H9 (cell line): ENCODE results near the gene DDX24. TPM values are rescaled to one million over a fixed set of nuclear protein-coding genes. Genes with fewer than 3 reads are reported as not detected.

ENCODE experiments used
- DNase-seq: peaks from one replicate; pipeline ENCODE4 v3.0.0-alpha.2; 2017
- H2AFZ ChIP-seq: one replicate; pipeline ENCODE4 v1.6.1; 2013; ENCODE audit warnings: mild to moderate bottlenecking, low read length, control low read depth, moderate library complexity
- H2AK5ac ChIP-seq: 2 replicates; pipeline ENCODE4 v1.6.1; 2013; ENCODE audit warnings: low read length, control low read depth, mixed read lengths; ENCODE audit not compliant: insufficient read length
- H2BK120ac ChIP-seq: one replicate; pipeline ENCODE4 v1.6.1; 2013; ENCODE audit warnings: low read depth, mild to moderate bottlenecking, low read length, control low read depth, inconsistent platforms; ENCODE audit not compliant: poor library complexity, severe bottlenecking
- H2BK12ac ChIP-seq: 2 replicates; pipeline ENCODE4 v1.6.1; 2013; ENCODE audit warnings: low read length, control low read depth, mixed read lengths, low read depth; ENCODE audit not compliant: insufficient read length
- H2BK15ac ChIP-seq: 2 replicates; pipeline ENCODE4 v1.6.1; 2013; ENCODE audit warnings: low read depth, low read length, control low read depth
- H2BK20ac ChIP-seq: one replicate; pipeline ENCODE4 v1.6.1; 2013; ENCODE audit warnings: low read depth, mild to moderate bottlenecking, low read length, control low read depth, inconsistent platforms; ENCODE audit not compliant: poor library complexity, severe bottlenecking
- H2BK5ac ChIP-seq: 2 replicates; pipeline ENCODE4 v1.6.1; 2013; ENCODE audit warnings: low read length, control low read depth, mixed read lengths; ENCODE audit not compliant: insufficient read length
- H3K14ac ChIP-seq: 2 replicates; pipeline ENCODE4 v1.6.1; 2013; ENCODE audit warnings: low read length, control low read depth; ENCODE audit not compliant: insufficient read depth
- H3K18ac ChIP-seq: 2 replicates; pipeline ENCODE4 v1.6.1; 2013; ENCODE audit warnings: low read depth, mild to moderate bottlenecking, mixed read lengths, low read length, control low read depth; ENCODE audit not compliant: insufficient read length
- H3K23ac ChIP-seq: 2 replicates; pipeline ENCODE4 v1.6.1; 2013; ENCODE audit warnings: low read length, control low read depth, mixed read lengths, low read depth; ENCODE audit not compliant: insufficient read length
- H3K23me2 ChIP-seq: 2 replicates; pipeline ENCODE4 v1.6.1; 2013; ENCODE audit warnings: low read depth, mild to moderate bottlenecking, mixed read lengths, low read length, control low read depth; ENCODE audit not compliant: insufficient read length, poor library complexity, severe bottlenecking
- H3K27ac ChIP-seq: 2 replicates; pipeline ENCODE4 v1.5.1; 2013; ENCODE audit warnings: low read length, control low read depth, mixed read lengths, low read depth; ENCODE audit not compliant: insufficient read length
- H3K27me3 ChIP-seq: 2 replicates; pipeline ENCODE4 v1.6.1; 2013; ENCODE audit warnings: low read length, control low read depth, inconsistent platforms; ENCODE audit not compliant: insufficient read depth
- H3K4ac ChIP-seq: 2 replicates; pipeline ENCODE4 v1.6.1; 2013; ENCODE audit warnings: low read depth, mild to moderate bottlenecking, control low read depth, inconsistent platforms, low read length, moderate library complexity
- H3K4me1 ChIP-seq: 2 replicates; pipeline ENCODE4 v1.6.1; 2013; ENCODE audit warnings: low read length, control low read depth, inconsistent platforms; ENCODE audit not compliant: insufficient read depth
- H3K4me2 ChIP-seq: 2 replicates; pipeline ENCODE4 v1.6.1; 2013; ENCODE audit warnings: low read length, control low read depth, mixed read lengths; ENCODE audit not compliant: insufficient read length, insufficient read depth
- H3K56ac ChIP-seq: 2 replicates; pipeline ENCODE4 v1.6.1; 2013; ENCODE audit warnings: low read depth, mild to moderate bottlenecking, mixed read lengths, low read length, control low read depth; ENCODE audit not compliant: insufficient read length
- H3K79me1 ChIP-seq: 2 replicates; pipeline ENCODE4 v1.6.1; 2013; ENCODE audit warnings: low read depth, mild to moderate bottlenecking, moderate library complexity, low read length, control low read depth, inconsistent platforms; ENCODE audit not compliant: insufficient read depth, poor library complexity, severe bottlenecking
- H3K79me2 ChIP-seq: 2 replicates; pipeline ENCODE4 v1.6.1; 2013; ENCODE audit warnings: low read length, control low read depth, inconsistent platforms; ENCODE audit not compliant: insufficient read depth
- H3K9ac ChIP-seq: 2 replicates; pipeline ENCODE4 v1.6.1; 2013; ENCODE audit warnings: low read length, control low read depth, mixed read lengths; ENCODE audit not compliant: insufficient read length; ENCODE audit errors: extremely low read depth
- H3K9me3 ChIP-seq: one replicate; pipeline ENCODE4 v1.6.1; 2013; ENCODE audit warnings: low read depth, low read length, inconsistent platforms; ENCODE audit not compliant: control insufficient read depth
- H3T11ph ChIP-seq: one replicate; pipeline ENCODE4 v1.6.1; 2013; ENCODE audit warnings: mild to moderate bottlenecking, low read length, control low read depth, inconsistent platforms
- H4K20me1 ChIP-seq: one replicate; pipeline ENCODE4 v1.6.1; 2013; ENCODE audit not compliant: control insufficient read depth, insufficient read length, insufficient read depth
- H4K5ac ChIP-seq: 2 replicates; pipeline ENCODE4 v1.6.1; 2013; ENCODE audit warnings: low read depth, mild to moderate bottlenecking, mixed read lengths, low read length, control low read depth; ENCODE audit not compliant: insufficient read length
- H4K8ac ChIP-seq: replicated peaks from 2 replicates; pipeline ENCODE4 v1.6.1; 2013; ENCODE audit warnings: low read length, control low read depth, mixed read lengths, low read depth; ENCODE audit not compliant: insufficient read length
- H4K91ac ChIP-seq: 2 replicates; pipeline ENCODE4 v1.6.1; 2013; ENCODE audit warnings: low read depth, mild to moderate bottlenecking, moderate library complexity, mixed read lengths, low read length, control low read depth; ENCODE audit not compliant: insufficient read length
- H3K27ac Mint-ChIP-seq, 3 experiments: 2 replicates in 2 of 3; 3 replicates in 1 of 3; pipeline ENCODE4 v1.8.0; 2020 to 2021; ENCODE audit warnings: mixed read lengths in 3 of 3, mild to moderate bottlenecking in 1 of 3, moderate library complexity in 1 of 3
- H3K27me3 Mint-ChIP-seq: 2 replicates; pipeline ENCODE4 v1.8.0; 2021; ENCODE audit warnings: low read depth, mild to moderate bottlenecking, moderate library complexity, mixed read lengths
- H3K36me3 Mint-ChIP-seq, 3 experiments: 2 replicates in 2 of 3; 3 replicates in 1 of 3; pipeline ENCODE4 v1.8.0; 2020 to 2021; ENCODE audit warnings: low read depth in 3 of 3, mixed read lengths in 3 of 3; ENCODE audit not compliant: insufficient read depth in 1 of 3
- H3K4me1 Mint-ChIP-seq, 2 experiments: 2 replicates each; pipeline ENCODE4 v1.8.0; 2020; ENCODE audit warnings: mixed read lengths in 2 of 2
- H3K4me3 Mint-ChIP-seq, 2 experiments: 2 replicates in 1 of 2; 3 replicates in 1 of 2; pipeline ENCODE4 v1.8.0; 2020 to 2021; ENCODE audit warnings: mild to moderate bottlenecking in 2 of 2, mixed read lengths in 2 of 2, moderate library complexity in 1 of 2
- H3K9me3 Mint-ChIP-seq, 2 experiments: 2 replicates in 1 of 2; 3 replicates in 1 of 2; pipeline ENCODE4 v1.8.0; 2020; ENCODE audit warnings: mild to moderate bottlenecking in 2 of 2, mixed read lengths in 2 of 2, moderate library complexity in 1 of 2
- CTCF ChIP-seq: fragments of 200-600 bp; sonication (generic); conservative IDR thresholded peaks from 3 replicates; pipeline ENCODE4 v1.8.0; 2021; ENCODE audit warnings: antibody characterized with exemption, mild to moderate bottlenecking
- WGBS: extraction: QIAGEN DNeasy Blood & Tissue Kit; methylation state at CpG from one replicate; pipeline ENCODE4 v1.1.7; 2013; ENCODE audit warnings: missing lambda C conversion rate, low lambda C conversion rate, mixed read lengths; ENCODE audit not compliant: insufficient read length; ENCODE audit errors: extremely low coverage; 5-methylcytosine and 5-hydroxymethylcytosine counted together
- total RNA-seq: library from RNA; stranded (reverse); gene quantifications from 2 replicates; pipeline ENCODE4 v1.2.1, GENCODE V29; 2021

The DDX24 gene
- total RNA-seq, 1 experiment from 2014 or later: 172 TPM

GRCh38 chr14:94115058-94115591 lies 34.1 kb upstream of the DDX24 start:
- no peak overlapping the region for H3K27ac Mint-ChIP-seq
- Histone ChIP-seq H3K27me3 (no peaks in the 10 kb centered on the region), H2AK5ac (no peak overlapping the region), H3K23ac (no peak overlapping the region), H3T11ph (no peak overlapping the region), H3K79me2 (no peaks in the 10 kb centered on the region), H4K91ac (no peak overlapping the region), H4K8ac (no peak overlapping the region), H3K4ac (no peak overlapping the region), H2BK120ac (no peak overlapping the region), H3K14ac (no peak overlapping the region), H2AFZ (no peak overlapping the region), H3K9ac (no peak overlapping the region), H2BK15ac (no peak overlapping the region), H3K18ac (peak overlapping the region; percentile 17), H4K20me1 (no peaks in the 10 kb centered on the region), H3K9me3 (no peaks in the 10 kb centered on the region), H2BK12ac (no peak overlapping the region), H4K5ac (no peak overlapping the region), H2BK5ac (no peak overlapping the region), H3K4me2 (no peak overlapping the region), H3K27ac (no peak overlapping the region), H2BK20ac (no peak overlapping the region), H3K79me1 (no peaks in the 10 kb centered on the region), H3K23me2 (no peaks in the 10 kb centered on the region), H3K56ac (no peak overlapping the region), H3K4me1 (no peaks in the 10 kb centered on the region)
- peaks cover 0 to 5% of the 10 kb centered on the region in 2 experiments; a peak in 2 of 5 replicates for H3K9me3 Mint-ChIP-seq
- no peaks in the 10 kb centered on the region; a peak in 1 of 7 replicates for H3K36me3 Mint-ChIP-seq
- no peak for DNase-seq
- no CpG with 5 or more reads among the region's 4 CpGs for WGBS
- no peak for TF ChIP-seq CTCF
- peaks cover 15% of the 10 kb centered on the region for H3K27me3 Mint-ChIP-seq
- H3K4me3 Mint-ChIP-seq: no peak overlapping the region
- peaks cover 9 to 12% of the 10 kb centered on the region in 2 experiments for H3K4me1 Mint-ChIP-seq
